Measurements from ENCODE around the gene DNASE1L2.

DNA sequence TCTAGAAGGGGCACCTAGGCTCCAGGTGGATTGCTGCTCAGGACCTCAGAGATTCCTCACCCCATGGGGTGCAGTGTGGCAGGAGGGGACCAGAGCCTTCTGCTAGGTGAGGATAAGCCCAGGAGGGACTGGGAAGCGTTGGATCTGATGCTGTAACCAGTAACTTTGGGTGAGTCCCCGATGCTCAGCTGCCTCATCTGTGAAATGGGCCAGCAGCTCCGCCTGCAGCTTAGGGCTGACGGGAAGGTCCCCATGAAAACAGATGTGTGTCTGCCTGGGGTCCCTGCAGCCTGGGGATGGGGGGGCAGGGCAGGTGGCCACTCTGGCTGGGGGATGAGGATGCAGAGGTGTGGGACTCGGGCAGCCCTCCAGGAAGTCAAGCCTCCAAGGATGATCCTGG lies 37.1 kb upstream of the DNASE1L2 start:
- TF ChIP-seq, protein P1, sequence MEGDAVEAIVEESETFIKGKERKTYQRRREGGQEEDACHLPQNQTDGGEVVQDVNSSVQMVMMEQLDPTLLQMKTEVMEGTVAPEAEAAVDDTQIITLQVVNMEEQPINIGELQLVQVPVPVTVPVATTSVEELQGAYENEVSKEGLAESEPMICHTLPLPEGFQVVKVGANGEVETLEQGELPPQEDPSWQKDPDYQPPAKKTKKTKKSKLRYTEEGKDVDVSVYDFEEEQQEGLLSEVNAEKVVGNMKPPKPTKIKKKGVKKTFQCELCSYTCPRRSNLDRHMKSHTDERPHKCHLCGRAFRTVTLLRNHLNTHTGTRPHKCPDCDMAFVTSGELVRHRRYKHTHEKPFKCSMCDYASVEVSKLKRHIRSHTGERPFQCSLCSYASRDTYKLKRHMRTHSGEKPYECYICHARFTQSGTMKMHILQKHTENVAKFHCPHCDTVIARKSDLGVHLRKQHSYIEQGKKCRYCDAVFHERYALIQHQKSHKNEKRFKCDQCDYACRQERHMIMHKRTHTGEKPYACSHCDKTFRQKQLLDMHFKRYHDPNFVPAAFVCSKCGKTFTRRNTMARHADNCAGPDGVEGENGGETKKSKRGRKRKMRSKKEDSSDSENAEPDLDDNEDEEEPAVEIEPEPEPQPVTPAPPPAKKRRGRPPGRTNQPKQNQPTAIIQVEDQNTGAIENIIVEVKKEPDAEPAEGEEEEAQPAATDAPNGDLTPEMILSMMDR (IDR thresholded peaks at IDR 0.05; ENCODE audit: poor library complexity): no peak
- TF ChIP-seq EZH2 (IDR thresholded peaks at IDR 0.05; ENCODE audit: borderline replicate concordance) (no peak), EZH2phosphoT487 (IDR thresholded peaks at IDR 0.05; ENCODE audit: low read depth, severe bottlenecking, unreplicated experiment) (no peak)

Measured in hepatocyte (in vitro differentiated cells).